Measurements from ENCODE around the gene NDUFB10.
"Not testable (repeated sequence)": the region's sequence is repeated elsewhere in the genome, so short reads cannot be mapped to it uniquely, and the experiment has no call there.

Gene NDUFB10

GRCh38 chr16:1949507-1949906 is 9.8 kb upstream of the NDUFB10 start:
- Histone ChIP-seq H3K36me3 (ENCODE audit: insufficient read depth, low read length) (no peaks in the 10 kb centered on the region), H3K4me1 (ENCODE audit: control insufficient read depth, insufficient read depth, low read length, unreplicated experiment) (no peaks in the 10 kb centered on the region), H3K79me2 (ENCODE audit: control insufficient read depth, insufficient read depth, low read length, unreplicated experiment) (no peaks in the 10 kb centered on the region), H2AFZ (ENCODE audit: low read length, unreplicated experiment) (no peak overlapping the region), H3K27ac (ENCODE audit: low read depth, low read length) (no peak overlapping the region), H3K4me3 (ENCODE audit: low read depth, low read length) (no peak overlapping the region), H3K27me3 (ENCODE audit: insufficient read depth, low read length) (no peaks in the 10 kb centered on the region)

DNA sequence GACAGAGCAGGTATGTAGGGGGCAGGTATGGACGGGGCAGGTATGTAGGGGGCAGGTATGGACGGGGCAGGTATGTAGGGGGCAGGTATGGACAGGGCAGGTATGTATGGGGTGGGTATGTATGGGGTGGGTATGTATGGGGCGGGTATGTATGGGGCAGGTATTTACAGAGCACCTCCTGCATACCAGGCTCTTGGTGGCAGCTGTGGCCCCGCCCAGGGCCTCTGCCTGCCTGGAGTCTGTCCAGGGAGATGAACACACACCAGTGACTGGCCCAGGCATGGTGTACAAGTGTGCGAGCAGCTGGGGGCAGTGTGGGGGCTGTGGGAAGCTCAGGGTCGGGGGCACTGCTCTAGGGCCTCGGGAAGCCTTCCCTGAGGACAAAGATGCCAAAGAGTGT is 9.3 kb upstream of the NDUFB10 start:
- H3K27me3 ChIP-seq (ENCODE audit: insufficient read depth, low read length): no peaks in the 10 kb centered on the region
- no peak overlapping the region for H3K4me3 ChIP-seq (ENCODE audit: low read depth, low read length)
- no peak overlapping the region for H2AFZ ChIP-seq (ENCODE audit: low read length, unreplicated experiment)
- H3K4me1 ChIP-seq (ENCODE audit: control insufficient read depth, insufficient read depth, low read length, unreplicated experiment): no peaks in the 10 kb centered on the region
- H3K79me2 ChIP-seq (ENCODE audit: control insufficient read depth, insufficient read depth, low read length, unreplicated experiment): no peaks in the 10 kb centered on the region
- no peak overlapping the region for H3K27ac ChIP-seq (ENCODE audit: low read depth, low read length)
- no peaks in the 10 kb centered on the region for H3K36me3 ChIP-seq (ENCODE audit: insufficient read depth, low read length)

GRCh38 chr16:1950559-1950958 is 8.8 kb upstream of the NDUFB10 start:
- no peak overlapping the region for H2AFZ ChIP-seq (ENCODE audit: low read length, unreplicated experiment)
- no peak overlapping the region for H3K27ac ChIP-seq (ENCODE audit: low read depth, low read length)
- no peaks in the 10 kb centered on the region for H3K27me3 ChIP-seq (ENCODE audit: insufficient read depth, low read length)
- H3K4me3 ChIP-seq (ENCODE audit: low read depth, low read length): no peak overlapping the region
- H3K79me2 ChIP-seq (ENCODE audit: control insufficient read depth, insufficient read depth, low read length, unreplicated experiment): no peaks in the 10 kb centered on the region
- no peaks in the 10 kb centered on the region for H3K4me1 ChIP-seq (ENCODE audit: control insufficient read depth, insufficient read depth, low read length, unreplicated experiment)
- H3K36me3 ChIP-seq (ENCODE audit: insufficient read depth, low read length): no peaks in the 10 kb centered on the region

DNA sequence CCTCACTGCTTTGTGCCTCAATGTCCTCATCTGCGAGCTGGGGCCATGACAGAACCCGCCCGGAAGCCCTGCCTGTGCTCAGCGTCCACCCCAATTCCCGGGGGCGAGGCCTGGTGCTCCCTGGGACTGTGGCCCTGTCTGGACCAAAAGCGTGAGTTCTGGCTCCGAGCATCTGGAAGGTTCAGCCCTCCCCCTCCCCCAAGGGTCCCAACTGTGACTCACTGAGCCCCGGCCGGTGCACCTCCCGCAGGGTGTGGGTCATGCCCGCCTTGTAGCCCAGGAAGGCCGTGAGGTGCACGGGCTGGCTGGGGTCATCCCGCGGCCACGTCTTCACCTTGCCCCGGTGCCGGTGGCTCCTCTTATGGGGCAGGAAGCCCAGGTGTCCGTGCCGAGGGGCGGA is 5.6 kb upstream of the NDUFB10 start:
- no peak overlapping the region for H3K27ac ChIP-seq (ENCODE audit: low read depth, low read length)
- no peaks in the 10 kb centered on the region for H3K27me3 ChIP-seq (ENCODE audit: insufficient read depth, low read length)
- H3K4me1 ChIP-seq (ENCODE audit: control insufficient read depth, insufficient read depth, low read length, unreplicated experiment): no peaks in the 10 kb centered on the region
- no peaks in the 10 kb centered on the region for H3K79me2 ChIP-seq (ENCODE audit: control insufficient read depth, insufficient read depth, low read length, unreplicated experiment)
- no peaks in the 10 kb centered on the region for H3K36me3 ChIP-seq (ENCODE audit: insufficient read depth, low read length)
- H3K4me3 ChIP-seq (ENCODE audit: low read depth, low read length): no peak overlapping the region
- H2AFZ ChIP-seq (ENCODE audit: low read length, unreplicated experiment): no peak overlapping the region

DNA sequence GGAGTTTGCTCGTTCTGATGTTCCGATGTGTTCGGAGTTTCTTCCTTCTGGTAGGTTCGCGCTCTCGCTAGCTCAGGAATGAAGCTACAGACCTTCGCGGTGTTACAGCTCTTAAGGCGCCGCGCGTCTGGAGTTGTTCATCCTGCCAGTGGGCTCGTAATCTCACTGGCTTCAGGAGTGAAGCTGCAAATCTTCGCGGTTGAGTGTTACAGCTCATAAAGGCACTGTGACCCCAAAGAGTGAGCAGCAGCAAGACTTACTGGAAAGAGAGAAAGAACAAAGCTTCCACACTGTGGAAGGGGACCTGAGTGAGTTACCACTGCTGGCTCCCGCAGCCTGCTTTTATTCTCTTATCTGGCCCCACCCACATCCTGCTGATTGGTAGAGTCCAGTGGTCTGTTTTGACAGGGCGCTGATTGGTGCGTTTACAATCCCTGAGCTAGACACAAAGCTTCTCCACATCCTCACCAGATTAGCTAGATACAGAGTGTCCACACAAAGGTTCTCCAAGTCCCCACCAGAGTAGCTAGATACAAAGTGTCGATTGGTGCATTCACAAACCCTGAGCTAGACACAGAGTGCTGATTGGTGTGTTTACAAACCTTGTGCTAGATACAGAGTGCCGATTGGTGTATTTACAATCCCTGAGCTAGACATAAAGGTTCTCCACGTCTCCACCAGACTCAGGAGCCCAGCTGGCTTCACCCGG is 1.8 kb upstream of the NDUFB10 start:
- not testable (repeated sequence) for H3K4me3 ChIP-seq (ENCODE audit: low read depth, low read length); H3K36me3 ChIP-seq (ENCODE audit: insufficient read depth, low read length); H3K27ac ChIP-seq (ENCODE audit: low read depth, low read length); H2AFZ ChIP-seq (ENCODE audit: low read length, unreplicated experiment); H3K27me3 ChIP-seq (ENCODE audit: insufficient read depth, low read length)
- Histone ChIP-seq H3K4me1 (ENCODE audit: control insufficient read depth, insufficient read depth, low read length, unreplicated experiment) (peaks cover 15% of the 10 kb centered on the region), H3K79me2 (ENCODE audit: control insufficient read depth, insufficient read depth, low read length, unreplicated experiment) (peaks cover 26% of the 10 kb centered on the region)

GRCh38 chr16:1958143-1958491 is 1.2 kb upstream of the NDUFB10 start:
- H3K4me1 ChIP-seq (ENCODE audit: control insufficient read depth, insufficient read depth, low read length, unreplicated experiment): peaks cover 20% of the 10 kb centered on the region

GRCh38 chr16:1958715-1959268 is 546 bp upstream of the NDUFB10 start:
- peaks cover 38% of the 10 kb centered on the region for H3K79me2 ChIP-seq (ENCODE audit: control insufficient read depth, insufficient read depth, low read length, unreplicated experiment)
- H3K4me1 ChIP-seq (ENCODE audit: control insufficient read depth, insufficient read depth, low read length, unreplicated experiment): peaks cover 22% of the 10 kb centered on the region
- no peak overlapping the region for H2AFZ ChIP-seq (ENCODE audit: low read length, unreplicated experiment)
- peaks cover 14% of the 10 kb centered on the region; the same call in 1 of the 2 replicates for H3K36me3 ChIP-seq (ENCODE audit: insufficient read depth, low read length)
- H3K27ac ChIP-seq (ENCODE audit: low read depth, low read length): no peak overlapping the region
- H3K27me3 ChIP-seq (ENCODE audit: insufficient read depth, low read length): no peaks in the 10 kb centered on the region
- H3K4me3 ChIP-seq (ENCODE audit: low read depth, low read length): peak overlapping the region; percentile 86

More at GRCh38 chr16:1958143-1958491, 1.2 kb upstream of the NDUFB10 start:
- H3K27me3 ChIP-seq (ENCODE audit: insufficient read depth, low read length); H3K27ac ChIP-seq (ENCODE audit: low read depth, low read length); H3K4me3 ChIP-seq (ENCODE audit: low read depth, low read length); H2AFZ ChIP-seq (ENCODE audit: low read length, unreplicated experiment); H3K36me3 ChIP-seq (ENCODE audit: insufficient read depth, low read length): not testable (repeated sequence)
- peaks cover 31% of the 10 kb centered on the region for H3K79me2 ChIP-seq (ENCODE audit: control insufficient read depth, insufficient read depth, low read length, unreplicated experiment)

- peak overlapping the region; percentile 26; the same call in 1 of the 2 replicates for H3K27ac ChIP-seq (ENCODE audit: low read depth, low read length)
- peaks cover 18% of the 10 kb centered on the region; the same call in 1 of the 2 replicates for H3K36me3 ChIP-seq (ENCODE audit: insufficient read depth, low read length)
- H3K4me1 ChIP-seq (ENCODE audit: control insufficient read depth, insufficient read depth, low read length, unreplicated experiment): peaks cover 26% of the 10 kb centered on the region
- H3K4me3 ChIP-seq (ENCODE audit: low read depth, low read length): peak overlapping the region; percentile 86
- no peaks in the 10 kb centered on the region for H3K27me3 ChIP-seq (ENCODE audit: insufficient read depth, low read length)
- H3K79me2 ChIP-seq (ENCODE audit: control insufficient read depth, insufficient read depth, low read length, unreplicated experiment): peaks cover 57% of the 10 kb centered on the region
- no peak overlapping the region for H2AFZ ChIP-seq (ENCODE audit: low read length, unreplicated experiment)
Observed at GRCh38 chr16:1960665-1961630, 1.6 kb downstream of the NDUFB10 start.

DNA sequence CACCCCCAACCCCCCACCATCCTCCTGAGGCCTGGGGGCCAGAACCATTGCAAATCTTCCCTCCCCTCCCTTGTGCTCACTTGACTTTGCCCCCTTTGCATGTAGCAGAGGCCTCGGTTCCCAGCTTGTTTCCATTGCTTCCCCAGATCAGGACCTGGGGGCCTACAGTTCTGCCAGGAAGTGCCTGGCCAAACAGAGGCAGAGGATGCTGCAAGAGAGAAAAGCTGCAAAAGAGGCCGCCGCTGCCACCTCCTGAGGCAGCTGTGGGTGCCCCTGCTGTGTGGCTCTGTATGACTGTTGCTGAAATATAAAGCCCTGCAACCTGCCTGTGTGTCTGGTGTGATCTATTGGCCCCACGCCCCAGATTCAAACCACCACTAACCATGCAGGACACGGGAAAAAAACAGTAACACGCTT is 2.3 kb downstream of the NDUFB10 start:
- no peaks in the 10 kb centered on the region for H3K27me3 ChIP-seq (ENCODE audit: insufficient read depth, low read length)
- H3K4me1 ChIP-seq (ENCODE audit: control insufficient read depth, insufficient read depth, low read length, unreplicated experiment): peaks cover 26% of the 10 kb centered on the region
- H3K4me3 ChIP-seq (ENCODE audit: low read depth, low read length): no peak overlapping the region; the same call in 1 of the 2 replicates
- H3K36me3 ChIP-seq (ENCODE audit: insufficient read depth, low read length): peaks cover 18% of the 10 kb centered on the region; the same call in 1 of the 2 replicates
- no peak overlapping the region for H2AFZ ChIP-seq (ENCODE audit: low read length, unreplicated experiment)
- H3K79me2 ChIP-seq (ENCODE audit: control insufficient read depth, insufficient read depth, low read length, unreplicated experiment): peaks cover 62% of the 10 kb centered on the region
- no peak overlapping the region for H3K27ac ChIP-seq (ENCODE audit: low read depth, low read length)
